Activated naive CD4-positive, alpha-beta T cell treated with anti-CD3 and anti-CD28 coated beads, Interleukin-2, amount 50 U/mL, for 72 hours (primary cell): ENCODE results near the gene MC3R. TPM values are rescaled to one million over a fixed set of nuclear protein-coding genes. Genes with fewer than 3 reads are reported as not detected.

Source experiments
- ATAC-seq, 2 donors: fragments of 150-1000 bp; cut with Tn5 transposase; 2 replicates each; pipeline ENCODE4 v1.10.0; 2021; ENCODE audit warnings: mild to moderate bottlenecking in 2 of 2, moderate library complexity in 2 of 2
- DNase-seq, 2 donors: peaks; one replicate each; pipeline ENCODE4 v3.0.0; 2021 to 2022; ENCODE audit warnings: low spot score in 2 of 2
- H3K27ac Mint-ChIP-seq, 2 donors: one replicate each; pipeline ENCODE4 v1.8.0; 2022; ENCODE audit warnings: mild to moderate bottlenecking in 2 of 2, mixed read lengths in 2 of 2
- H3K36me3 Mint-ChIP-seq, 2 donors: one replicate each; pipeline ENCODE4 v1.8.0; 2022; ENCODE audit warnings: mixed read lengths in 2 of 2
- H3K9me3 Mint-ChIP-seq, 2 donors: one replicate each; pipeline ENCODE4 v1.8.0; 2022; ENCODE audit warnings: mixed read lengths in 2 of 2
- total RNA-seq, 2 donors: library from RNA; stranded (reverse); gene quantifications; one replicate each; pipeline ENCODE4 v1.2.3, GENCODE V29; 2022

MC3R gene
- total RNA-seq, 2 donors from 2014 or later, result not detected

- Mint-ChIP-seq H3K9me3 (peaks cover 21 to 29% of the 10 kb centered on the region in 2 donors), H3K27ac (no peak overlapping the region), H3K36me3 (peaks cover 9 to 29% of the 10 kb centered on the region in 2 donors)
- ATAC-seq (no peak), DNase-seq (no peak)
Observed at GRCh38 chr20:56234110-56234509, 14.4 kb upstream of the MC3R start.

- Mint-ChIP-seq H3K36me3 (peaks cover 9 to 29% of the 10 kb centered on the region in 2 donors), H3K27ac (no peak overlapping the region), H3K9me3 (peaks cover 21 to 29% of the 10 kb centered on the region in 2 donors)
- ATAC-seq (no peak), DNase-seq (no peak)
Observed at GRCh38 chr20:56237335-56237734, 11.2 kb upstream of the MC3R start.

GRCh38 chr20:56244259-56244658, 4.3 kb upstream of the MC3R start:
- no peak for DNase-seq
- Mint-ChIP-seq H3K36me3 (no peaks in the 10 kb centered on the region), H3K9me3 (no peaks in the 10 kb centered on the region), H3K27ac (no peak overlapping the region)
- no peak for ATAC-seq

- H3K36me3 Mint-ChIP-seq, result no peaks in the 10 kb centered on the region
- no peak overlapping the region for H3K27ac Mint-ChIP-seq
- DNase-seq (no peak), ATAC-seq (no peak)
- H3K9me3 Mint-ChIP-seq, result no peaks in the 10 kb centered on the region
Observed at GRCh38 chr20:56245761-56246160, 2.8 kb upstream of the MC3R start.

- peak in 1 of 2 donors; percentile 44 for DNase-seq
- Mint-ChIP-seq H3K9me3 (no peaks in the 10 kb centered on the region), H3K36me3 (no peaks in the 10 kb centered on the region), H3K27ac (no peak overlapping the region)
- peak in 1 of 2 donors; percentile 65 for ATAC-seq
Observed at GRCh38 chr20:56249244-56249955, 868 bp downstream of the MC3R start.

GRCh38 chr20:56249956-56250355, 1.4 kb downstream of the MC3R start:
- no peaks in the 10 kb centered on the region for H3K36me3 Mint-ChIP-seq
- ATAC-seq, result no peak
- DNase-seq, result no peak
- no peak overlapping the region for H3K27ac Mint-ChIP-seq
- H3K9me3 Mint-ChIP-seq, result no peaks in the 10 kb centered on the region

- DNase-seq (no peak), ATAC-seq (no peak)
- H3K36me3 Mint-ChIP-seq, result no peaks in the 10 kb centered on the region
- H3K27ac Mint-ChIP-seq, result no peak overlapping the region
- no peaks in the 10 kb centered on the region for H3K9me3 Mint-ChIP-seq
Observed at GRCh38 chr20:56257604-56258003, 9.1 kb downstream of the MC3R start.

- H3K36me3 Mint-ChIP-seq, result no peaks in the 10 kb centered on the region
- ATAC-seq, result no peak
- H3K9me3 Mint-ChIP-seq, result no peaks in the 10 kb centered on the region
Observed at GRCh38 chr20:56259948-56260347, 11.4 kb downstream of the MC3R start.

GRCh38 chr20:56268536-56268935, 20.0 kb downstream of the MC3R start:
- Mint-ChIP-seq H3K9me3 (no peaks in the 10 kb centered on the region), H3K36me3 (no peaks in the 10 kb centered on the region), H3K27ac (no peak overlapping the region)
- ATAC-seq (no peak), DNase-seq (no peak)

More at GRCh38 chr20:56259948-56260347, 11.4 kb downstream of the MC3R start:
- DNase-seq, result no peak
- no peak overlapping the region for H3K27ac Mint-ChIP-seq

- no peaks in the 10 kb centered on the region for H3K36me3 Mint-ChIP-seq
- H3K27ac Mint-ChIP-seq, result no peak overlapping the region
- no peaks in the 10 kb centered on the region for H3K9me3 Mint-ChIP-seq
- ATAC-seq, result no peak
- no peak for DNase-seq
Observed at GRCh38 chr20:56271974-56272373, 23.4 kb downstream of the MC3R start.

GRCh38 chr20:56273491-56273890, 25.0 kb downstream of the MC3R start:
- DNase-seq, result no peak
- H3K36me3 Mint-ChIP-seq, result no peaks in the 10 kb centered on the region
- H3K9me3 Mint-ChIP-seq, result no peaks in the 10 kb centered on the region
- ATAC-seq, result no peak
- H3K27ac Mint-ChIP-seq, result no peak overlapping the region

- ATAC-seq, result no peak
- no peak for DNase-seq
- Mint-ChIP-seq H3K36me3 (no peaks in the 10 kb centered on the region), H3K27ac (no peak overlapping the region), H3K9me3 (no peaks in the 10 kb centered on the region)
Observed at GRCh38 chr20:56274156-56274555, 25.6 kb downstream of the MC3R start.

- ATAC-seq (no peak), DNase-seq (no peak)
- Mint-ChIP-seq H3K36me3 (no peaks in the 10 kb centered on the region), H3K9me3 (no peaks in the 10 kb centered on the region), H3K27ac (no peak overlapping the region)
Observed at GRCh38 chr20:56278196-56278595, 29.7 kb downstream of the MC3R start.

- no peaks in the 10 kb centered on the region for H3K36me3 Mint-ChIP-seq
- no peak overlapping the region for H3K27ac Mint-ChIP-seq
- H3K9me3 Mint-ChIP-seq, result no peaks in the 10 kb centered on the region
- DNase-seq (no peak), ATAC-seq (no peak)
Observed at GRCh38 chr20:56285496-56285895, 37.0 kb downstream of the MC3R start.

- H3K27ac Mint-ChIP-seq, result no peak overlapping the region
- H3K36me3 Mint-ChIP-seq, result no peaks in the 10 kb centered on the region
- ATAC-seq (no peak), DNase-seq (no peak)
- H3K9me3 Mint-ChIP-seq, result no peaks in the 10 kb centered on the region
Observed at GRCh38 chr20:56289652-56290051, 41.1 kb downstream of the MC3R start.

- DNase-seq (no peak), ATAC-seq (no peak)
- Mint-ChIP-seq H3K36me3 (no peaks in the 10 kb centered on the region), H3K9me3 (peaks cover 0 to 4% of the 10 kb centered on the region in 2 donors), H3K27ac (no peak overlapping the region)
Observed at GRCh38 chr20:56299362-56299761, 50.8 kb downstream of the MC3R start.
